Osteocyte (in vitro differentiated cells): ENCODE results near the gene DPP9. TPM values are rescaled to one million over a fixed set of nuclear protein-coding genes. Genes with fewer than 3 reads are reported as not detected.

Experiments used
- microRNA-seq: library from miRNA; unstranded; fragments of <30 nt; microRNA quantifications from one replicate; pipeline ENCODE4 v1.1.0, GENCODE V29; 2020; ENCODE audit not compliant: unreplicated experiment
- total RNA-seq: library from RNA; stranded (reverse); gene quantifications from 2 replicates; pipeline ENCODE4 v1.2.1, GENCODE V29; 2021

Gene DPP9
- total RNA-seq, 1 donor from 2014 or later, result 54.8 TPM

Small RNA genes lying within 50 kb of the gene (microRNA-seq; reads per million reads assigned to microRNA genes)
- gene MIR7-3, result not detected

Other genes with a start within 250 kb of the DPP9 start
- gene PLIN4, start 205.4 kb downstream of the DPP9 start, total RNA-seq, result not detected in 2 replicates
- gene PLIN5, start 188.6 kb downstream of the DPP9 start, total RNA-seq, result not detected in 2 replicates
- not detected in 2 replicates for gene LRG1, start 183.8 kb downstream of the DPP9 start, total RNA-seq
- 5.8 and 6.2 TPM in 2 replicates for gene SEMA6B, start 164.2 kb downstream of the DPP9 start, total RNA-seq
- 5.8 and 5.9 TPM in 2 replicates for gene TNFAIP8L1, start 84.3 kb downstream of the DPP9 start, total RNA-seq
- gene MYDGF, start 53.5 kb downstream of the DPP9 start, total RNA-seq, result 95.4 and 103 TPM in 2 replicates
- gene FEM1A, start 67.9 kb upstream of the DPP9 start, total RNA-seq, result 12.0 and 13.2 TPM in 2 replicates
- gene TICAM1, start 107.9 kb upstream of the DPP9 start, total RNA-seq, result 6.2 and 6.6 TPM in 2 replicates
- gene PLIN3, start 143.8 kb upstream of the DPP9 start, total RNA-seq, result 77.8 and 77.9 TPM in 2 replicates
- not detected in 2 replicates for gene ARRDC5, start 179.1 kb upstream of the DPP9 start, total RNA-seq
- 20.2 and 20.7 TPM in 2 replicates for gene UHRF1, start 185.7 kb upstream of the DPP9 start, total RNA-seq
- 48.4 and 49.0 TPM in 2 replicates for gene KDM4B, start 245.3 kb upstream of the DPP9 start, total RNA-seq